H1 (cell line): Measurements from ENCODE around the gene INPP4B. TPM values are rescaled to one million over a fixed set of nuclear protein-coding genes. Genes with fewer than 3 reads are reported as not detected.

Source experiments
- CHD7 ChIP-seq: fragments of 300-600 bp; sonication (generic); IDR thresholded peaks from 2 replicates; pipeline ENCODE4 v1.7.1; 2012; ENCODE audit warnings: low read length, moderate library complexity, mild to moderate bottlenecking, inconsistent platforms; ENCODE audit not compliant: insufficient replicate concordance
- CREB1 ChIP-seq: IDR thresholded peaks from 2 replicates; pipeline ENCODE4 v1.6.1; 2012; ENCODE audit warnings: inconsistent platforms
- TAF7 ChIP-seq: optimal IDR thresholded peaks from 2 replicates; pipeline ENCODE3; 2011; ENCODE audit warnings: low read depth, mild to moderate bottlenecking, inconsistent platforms, low read length, moderate library complexity, borderline replicate concordance
- YY1 ChIP-seq: IDR thresholded peaks from 2 replicates; pipeline ENCODE4 v1.6.1; 2011; ENCODE audit warnings: low read depth, mild to moderate bottlenecking, low read length
- ZNF274 ChIP-seq: IDR thresholded peaks from 2 replicates; pipeline ENCODE4 v1.7.0; 2012; ENCODE audit warnings: low read length, borderline replicate concordance; ENCODE audit errors: extremely low read depth
- polyA plus RNA-seq, 7 experiments: library from polyadenylated mRNA; depleted of rRNA in 3 of 7; stranded (reverse) in 5 of 7; unstranded in 2 of 7; fragments of >200 nt in 5 of 7; fragments of 200-250 nt in 2 of 7; gene quantifications; 1 replicate in 5 of 7; 2 replicates in 1 of 7; 4 replicates in 1 of 7; pipeline versions ENCODE4 v1.2.1 to v1.2.3, GENCODE V29; 2011 to 2013; ENCODE audit warnings: missing spikeins in 2 of 7, mixed read lengths in 2 of 7
- total RNA-seq: library from RNA; stranded (reverse); fragmentation: NEBNext Ultra II Directional; extraction: Animal tissue kit (Norgen Biotek cat#: 25700); gene quantifications from 2 replicates; pipeline ENCODE4 v1.2.1, GENCODE V29; 2021

The INPP4B gene
- total and polyA plus RNA-seq, 2 of the 8 experiments (the other 6 are each of a cell fraction or from before 2014, with no cell fraction given), result 0.11 to 0.54 TPM

DNA sequence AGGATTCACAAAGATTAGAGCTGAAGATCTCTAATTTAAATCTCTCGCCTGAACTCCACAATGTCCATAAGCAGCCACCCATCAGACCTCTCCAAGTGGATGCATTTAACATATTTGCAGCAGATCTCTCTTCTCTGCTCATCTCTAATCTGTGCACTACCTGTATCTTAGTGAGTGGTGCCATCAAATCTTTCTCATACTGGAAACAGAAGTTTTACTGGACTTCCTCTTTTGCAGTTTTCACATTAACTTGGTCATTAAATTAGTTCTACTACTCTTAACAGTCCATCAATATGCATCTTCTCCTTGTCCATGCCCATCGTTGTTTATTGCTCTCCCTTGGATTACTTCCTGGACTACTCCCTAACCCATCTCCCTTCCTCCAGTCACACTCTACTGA is 721.2 kb downstream of the INPP4B start (continued):
- no peak for TF ChIP-seq CHD7
- TF ChIP-seq TAF7, result no peak
- TF ChIP-seq YY1, result no peak
- no peak for TF ChIP-seq CREB1
- no peak for TF ChIP-seq ZNF274
- TF ChIP-seq, all 59 proteins: peak for 0
